ENCODE results near the gene MAPRE3.
A peak's percentile ranks its signal among the peaks of the same experiment; 100 is the strongest.
"Not testable (repeated sequence)": the region's sequence is repeated elsewhere in the genome, so short reads cannot be mapped to it uniquely, and the experiment has no call there.

Gene MAPRE3

DNA sequence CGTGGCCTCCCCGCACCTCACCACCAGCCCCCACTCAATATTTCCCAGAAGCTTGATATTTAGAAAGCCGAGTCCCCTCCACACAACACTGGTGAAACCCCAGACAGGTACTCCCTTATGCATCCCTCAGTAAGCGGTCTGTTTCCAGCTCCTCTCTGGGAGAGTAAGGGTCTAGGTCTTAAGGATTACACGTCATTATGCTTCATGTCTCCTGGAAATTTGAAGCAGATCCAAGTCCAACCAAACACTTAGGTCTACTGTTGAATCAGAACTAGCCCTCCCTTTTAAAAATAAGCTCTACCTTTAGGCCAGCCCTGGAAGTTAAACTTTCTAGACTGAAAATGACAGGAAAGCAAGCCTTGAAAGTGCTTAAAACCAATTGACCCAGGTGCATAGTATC, 102.5 kb downstream of the MAPRE3 start:
- Mint-ChIP-seq H3K36me3 (ENCODE audit: low read depth) (peaks cover 33% of the 10 kb centered on the region), H3K9me3 (no peaks in the 10 kb centered on the region), H3K4me3 (peak overlapping the region; percentile 91), H3K4me1 (peaks cover 88% of the 10 kb centered on the region), H3K27me3 (ENCODE audit: low read depth, poor library complexity) (peaks cover 3% of the 10 kb centered on the region), H3K27ac (peak overlapping the region; percentile 54)
- TF ChIP-seq CTCF (IDR thresholded peaks at IDR 0.05) = no peak
- DNase-seq = no peak

- Mint-ChIP-seq H3K4me1 (peaks cover 88% of the 10 kb centered on the region), H3K36me3 (ENCODE audit: low read depth) (peaks cover 25% of the 10 kb centered on the region), H3K27me3 (ENCODE audit: low read depth, poor library complexity) (peaks cover 3% of the 10 kb centered on the region), H3K9me3 (no peaks in the 10 kb centered on the region), H3K27ac (peak overlapping the region; percentile 48), H3K4me3 (no peak overlapping the region)
- no peak for TF ChIP-seq CTCF (IDR thresholded peaks at IDR 0.05)
- no peak for DNase-seq
These were observed 103.3 kb downstream of the MAPRE3 start for GRCh38 chr2:27073782-27074181.

- H3K9me3 Mint-ChIP-seq = no peaks in the 10 kb centered on the region
- H3K27me3 Mint-ChIP-seq (ENCODE audit: low read depth, poor library complexity) = no peaks in the 10 kb centered on the region
- TF ChIP-seq CTCF (IDR thresholded peaks at IDR 0.05) = no peak
- H3K4me1 Mint-ChIP-seq = peaks cover 86% of the 10 kb centered on the region
- no peak overlapping the region for H3K4me3 Mint-ChIP-seq
- peaks cover 13% of the 10 kb centered on the region for H3K36me3 Mint-ChIP-seq (ENCODE audit: low read depth)
- no peak for DNase-seq
- H3K27ac Mint-ChIP-seq = no peak overlapping the region
These were observed 104.5 kb downstream of the MAPRE3 start for GRCh38 chr2:27074738-27075565.

- H3K27me3 Mint-ChIP-seq (ENCODE audit: low read depth, poor library complexity); H3K4me3 Mint-ChIP-seq; DNase-seq; H3K27ac Mint-ChIP-seq; H3K9me3 Mint-ChIP-seq; H3K36me3 Mint-ChIP-seq (ENCODE audit: low read depth): not testable (repeated sequence)
- peaks cover 86% of the 10 kb centered on the region for H3K4me1 Mint-ChIP-seq
These were observed 105.1 kb downstream of the MAPRE3 start for GRCh38 chr2:27075566-27075871.

- Mint-ChIP-seq H3K27ac (no peak overlapping the region), H3K4me1 (peaks cover 86% of the 10 kb centered on the region), H3K4me3 (no peak overlapping the region), H3K27me3 (ENCODE audit: low read depth, poor library complexity) (no peaks in the 10 kb centered on the region), H3K9me3 (no peaks in the 10 kb centered on the region), H3K36me3 (ENCODE audit: low read depth) (no peaks in the 10 kb centered on the region)
- no peak for TF ChIP-seq CTCF (IDR thresholded peaks at IDR 0.05)
- no peak for DNase-seq
These were observed 105.9 kb downstream of the MAPRE3 start for GRCh38 chr2:27076323-27076722.

All from nephron progenitor cell (in vitro differentiated cells).